Fibroblast of lung (primary cell): Measurements from ENCODE around the gene TBX6.

ENCODE experiments used
- CTCF ChIP-seq, 2 donors: IDR thresholded peaks in 1 of 2; conservative IDR thresholded peaks in 1 of 2; 1 replicate in 1 of 2; 2 replicates in 1 of 2; pipeline ENCODE4 v1.5.1; 2011 to 2012; ENCODE audit warnings: low read length in 2 of 2, control low read depth in 1 of 2, inconsistent platforms in 1 of 2, low read depth in 1 of 2, mild to moderate bottlenecking in 1 of 2
- EZH2 ChIP-seq: IDR thresholded peaks from 2 replicates; pipeline ENCODE4 v1.5.1; 2012; ENCODE audit warnings: low read length, control low read depth, mild to moderate bottlenecking; ENCODE audit errors: missing control alignments

- no peak for TF ChIP-seq EZH2
- no peak for TF ChIP-seq CTCF (conservative IDR thresholded peaks at IDR 0.05 in 1 of 2, IDR thresholded peaks at IDR 0.05 in 1 of 2; ENCODE audit: low read depth in 1 of 2, low read length in 2 of 2)
These were observed 953 bp downstream of the TBX6 start for GRCh38 chr16:30090610-30091331.
